Nephron progenitor cell (in vitro differentiated cells): ENCODE results near the gene GUCA2B.

ENCODE experiments used
- DNase-seq: peaks from one replicate; pipeline ENCODE4 v3.0.0; 2021
- H3K27ac Mint-ChIP-seq: 2 replicates; pipeline ENCODE4 v1.8.0; 2021; ENCODE audit warnings: mild to moderate bottlenecking, moderate library complexity, mixed read lengths
- H3K27me3 Mint-ChIP-seq: 2 replicates; pipeline ENCODE4 v1.8.0; 2021; ENCODE audit warnings: mild to moderate bottlenecking, low read depth, mixed read lengths; ENCODE audit not compliant: poor library complexity
- H3K36me3 Mint-ChIP-seq: 2 replicates; pipeline ENCODE4 v1.8.0; 2021; ENCODE audit warnings: low read depth, mixed read lengths
- H3K4me1 Mint-ChIP-seq: 2 replicates; pipeline ENCODE4 v1.8.0; 2021; ENCODE audit warnings: mixed read lengths
- H3K4me3 Mint-ChIP-seq: 2 replicates; pipeline ENCODE4 v1.8.0; 2021; ENCODE audit warnings: mild to moderate bottlenecking, moderate library complexity, mixed read lengths
- H3K9me3 Mint-ChIP-seq: 2 replicates; pipeline ENCODE4 v1.8.0; 2021; ENCODE audit warnings: mild to moderate bottlenecking, moderate library complexity, mixed read lengths
- CTCF ChIP-seq: fragments of 200-600 bp; sonication (generic); IDR thresholded peaks from 2 replicates; pipeline ENCODE4 v1.5.0; 2021; ENCODE audit warnings: antibody characterized with exemption

The GUCA2B gene

GRCh38 chr1:42175314-42176054 is 22.3 kb downstream of the GUCA2B start:
- no peaks in the 10 kb centered on the region for H3K36me3 Mint-ChIP-seq
- TF ChIP-seq CTCF: no peak
- no peak overlapping the region for H3K4me3 Mint-ChIP-seq
- no peak for DNase-seq
- peaks cover 28% of the 10 kb centered on the region for H3K4me1 Mint-ChIP-seq
- no peak overlapping the region for H3K27ac Mint-ChIP-seq
- no peaks in the 10 kb centered on the region for H3K9me3 Mint-ChIP-seq
- peaks cover 7% of the 10 kb centered on the region for H3K27me3 Mint-ChIP-seq

- H3K4me3 Mint-ChIP-seq: no peak overlapping the region
- DNase-seq: peak; percentile 24
- peak; percentile 72 for TF ChIP-seq CTCF
- no peaks in the 10 kb centered on the region for H3K9me3 Mint-ChIP-seq
- H3K4me1 Mint-ChIP-seq: peaks cover 16% of the 10 kb centered on the region
- H3K27me3 Mint-ChIP-seq: peaks cover 3% of the 10 kb centered on the region
- H3K27ac Mint-ChIP-seq: no peak overlapping the region
- peaks cover 4% of the 10 kb centered on the region for H3K36me3 Mint-ChIP-seq
These were observed 23.8 kb downstream of the GUCA2B start for GRCh38 chr1:42176902-42177519.

GRCh38 chr1:42177541-42177981 is 24.4 kb downstream of the GUCA2B start:
- H3K27me3 Mint-ChIP-seq: no peaks in the 10 kb centered on the region
- no peaks in the 10 kb centered on the region for H3K9me3 Mint-ChIP-seq
- H3K36me3 Mint-ChIP-seq: peaks cover 4% of the 10 kb centered on the region
- peak; percentile 24 for DNase-seq
- no peak overlapping the region for H3K4me3 Mint-ChIP-seq
- peak overlapping the region; percentile 64 for H3K27ac Mint-ChIP-seq
- H3K4me1 Mint-ChIP-seq: peaks cover 11% of the 10 kb centered on the region
- no peak for TF ChIP-seq CTCF

GRCh38 chr1:42178249-42178648 is 25.0 kb downstream of the GUCA2B start:
- Mint-ChIP-seq H3K4me1 (peaks cover 6% of the 10 kb centered on the region), H3K9me3 (no peaks in the 10 kb centered on the region), H3K27me3 (no peaks in the 10 kb centered on the region), H3K27ac (peak overlapping the region; percentile 48), H3K36me3 (peaks cover 4% of the 10 kb centered on the region), H3K4me3 (no peak overlapping the region)
- TF ChIP-seq CTCF: no peak
- DNase-seq: no peak

- peaks cover 6% of the 10 kb centered on the region for H3K4me1 Mint-ChIP-seq
- H3K4me3 Mint-ChIP-seq: no peak overlapping the region
- no peaks in the 10 kb centered on the region for H3K27me3 Mint-ChIP-seq
- no peak for TF ChIP-seq CTCF
- no peaks in the 10 kb centered on the region for H3K9me3 Mint-ChIP-seq
- DNase-seq: no peak
- H3K36me3 Mint-ChIP-seq: peaks cover 9% of the 10 kb centered on the region
- H3K27ac Mint-ChIP-seq: no peak overlapping the region
These were observed 26.1 kb downstream of the GUCA2B start for GRCh38 chr1:42179275-42179674.
